AG04450 (cell line): ENCODE measurements around the gene USP17L20. TPM values are rescaled to one million over a fixed set of nuclear protein-coding genes. Genes with fewer than 3 reads are reported as not detected.
"Not testable (repeated sequence)": the region's sequence is repeated elsewhere in the genome, so short reads cannot be mapped to it uniquely, and the experiment has no call there.

Experiments used
- CTCF ChIA-PET: fragments of 300-600, 350-600 bp; formaldehyde crosslinking; extraction: SDS; loops from one replicate; lab custom pipeline; 2022; ENCODE audit warnings: antibody characterized with exemption, inconsistent platforms; lab: Charles Lee
- POLR2A ChIA-PET: fragments of 350-600 bp; formaldehyde crosslinking; extraction: SDS; loops from one replicate; lab custom pipeline; 2021; ENCODE audit warnings: antibody characterized with exemption, inconsistent platforms; lab: Yijun Ruan, JAX
- DNase-seq: peaks from one replicate; pipeline ENCODE4 v3.0.0-alpha.2; 2011; ENCODE audit warnings: low read depth, low spot score
- H3K27ac ChIP-seq: one replicate; pipeline ENCODE4 v1.5.1; 2012; ENCODE audit warnings: low read depth, low read length, control low read depth
- H3K27me3 ChIP-seq: one replicate; pipeline ENCODE4 v1.6.0; 2012; ENCODE audit warnings: low read length; ENCODE audit not compliant: control insufficient read depth, insufficient read depth
- H3K4me3 ChIP-seq: 2 replicates; pipeline ENCODE4 v1.5.1; 2011; ENCODE audit warnings: mild to moderate bottlenecking, low read depth, low read length, control low read depth
- H3K9me3 ChIP-seq: 2 replicates; pipeline ENCODE4 v1.5.1; 2012; ENCODE audit warnings: low read length; ENCODE audit not compliant: control insufficient read depth, insufficient read depth
- polyA plus RNA-seq: library from polyadenylated mRNA; depleted of rRNA; stranded (reverse); fragments of >200 nt; gene quantifications from 2 replicates; pipeline ENCODE4 v1.2.3, GENCODE V29; 2011; rRNA removed

The USP17L20 gene
- polyA plus RNA-seq, 1 experiment, result not detected

DNA sequence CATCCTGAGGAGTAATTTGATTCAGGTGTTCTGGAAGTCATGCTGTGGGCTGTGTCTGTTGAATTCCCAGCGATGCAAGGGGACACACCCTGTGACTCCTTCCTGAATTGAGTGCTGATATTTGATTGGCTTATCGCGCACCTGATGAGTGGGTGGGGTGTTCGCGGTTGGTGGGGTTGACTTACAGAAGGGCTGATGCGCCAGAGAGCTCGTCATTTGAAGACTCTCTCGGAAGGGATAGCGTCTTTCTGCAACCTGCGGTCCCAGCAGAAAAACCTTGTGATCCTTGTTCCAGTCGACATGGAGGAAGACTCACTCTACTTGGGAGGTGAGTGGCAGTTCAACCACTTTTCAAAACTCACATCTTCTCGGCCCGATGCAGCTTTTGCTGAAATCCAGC lies 4.6 kb downstream of the USP17L20 start, which contains the start of gene USP17L21:
USP17L21 (plus strand) TSS at position 301 of the 400 bp plus-strand sequence; CDS start at position 301, 0 bp downstream.
- POLR2A ChIA-PET, H3K4me3 ChIP-seq, H3K27ac ChIP-seq, H3K27me3 ChIP-seq, DNase-seq, H3K9me3 ChIP-seq, CTCF ChIA-PET: not testable (repeated sequence)

DNA sequence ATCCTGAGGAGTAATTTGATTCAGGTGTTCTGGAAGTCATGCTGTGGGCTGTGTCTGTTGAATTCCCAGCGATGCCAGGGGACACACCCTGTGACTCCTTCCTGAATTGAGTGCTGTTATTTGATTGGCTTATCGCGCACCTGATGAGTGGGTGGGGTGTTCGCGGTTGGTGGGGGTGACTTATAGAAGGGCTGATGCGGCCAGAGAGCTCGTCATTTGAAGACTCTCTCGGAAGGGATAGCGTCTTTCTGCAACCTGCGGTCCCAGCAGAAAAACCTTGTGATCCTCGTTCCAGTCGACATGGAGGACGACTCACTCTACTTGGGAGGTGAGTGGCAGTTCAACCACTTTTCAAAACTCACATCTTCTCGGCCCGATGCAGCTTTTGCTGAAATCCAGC lies 9.4 kb downstream of the USP17L20 start, which contains the start of gene USP17L22:
USP17L22 (plus strand) TSS at position 301 of the 400 bp plus-strand sequence; CDS start at position 301, 0 bp downstream.
- DNase-seq, H3K4me3 ChIP-seq, H3K27me3 ChIP-seq, POLR2A ChIA-PET, CTCF ChIA-PET, H3K9me3 ChIP-seq, H3K27ac ChIP-seq: not testable (repeated sequence)

DNA sequence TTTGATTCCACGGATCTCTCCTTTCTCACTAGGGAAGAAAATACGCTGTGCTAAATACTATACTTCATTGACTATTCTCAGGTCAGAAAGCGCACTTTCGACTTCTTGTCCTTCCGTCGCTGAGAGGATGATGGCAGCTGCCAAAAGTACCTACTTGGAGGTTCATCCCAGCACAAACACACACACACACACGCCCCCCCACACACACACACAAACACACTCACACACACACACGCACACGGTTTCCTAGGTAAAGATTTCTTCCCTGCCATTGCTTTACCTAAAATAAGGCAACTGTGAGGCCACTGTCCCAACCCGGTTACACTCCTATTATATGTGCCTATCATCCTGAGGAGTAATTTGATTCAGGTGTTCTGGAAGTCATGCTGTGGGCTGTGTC lies 13.8 kb downstream of the USP17L20 start:
- CTCF ChIA-PET, result not testable (repeated sequence)

More for the DNA sequence above, 13.8 kb downstream of the USP17L20 start:
- H3K9me3 ChIP-seq, H3K27ac ChIP-seq, POLR2A ChIA-PET, H3K27me3 ChIP-seq, H3K4me3 ChIP-seq, DNase-seq: not testable (repeated sequence)

Other genes starting within 250 kb of the USP17L20 start
- not detected in 2 replicates for gene FAM90A26, start 87.7 kb upstream of the USP17L20 start, polyA plus RNA-seq
- gene USP17L10, start 47.5 kb upstream of the USP17L20 start, polyA plus RNA-seq, result not detected in 2 replicates
- not detected in 2 replicates for gene USP17L11, start 42.7 kb upstream of the USP17L20 start, polyA plus RNA-seq
- not detected in 2 replicates for gene USP17L12, start 38.0 kb upstream of the USP17L20 start, polyA plus RNA-seq
- gene USP17L13, start 33.2 kb upstream of the USP17L20 start, polyA plus RNA-seq, result not detected in 2 replicates
- not detected in 2 replicates for gene USP17L15, start 23.7 kb upstream of the USP17L20 start, polyA plus RNA-seq
- not detected in 2 replicates for gene USP17L17, start 14.2 kb upstream of the USP17L20 start, polyA plus RNA-seq
- gene USP17L18, start 9.5 kb upstream of the USP17L20 start, polyA plus RNA-seq, result not detected in 2 replicates
- gene USP17L19, start 4.7 kb upstream of the USP17L20 start, polyA plus RNA-seq, result not detected in 2 replicates
- not detected in 2 replicates for gene USP17L21, start 4.7 kb downstream of the USP17L20 start, polyA plus RNA-seq
- gene USP17L22, start 9.5 kb downstream of the USP17L20 start, polyA plus RNA-seq, result not detected in 2 replicates
- not detected in 2 replicates for gene USP17L24, start 67.0 kb downstream of the USP17L20 start, polyA plus RNA-seq
- not detected in 2 replicates for gene USP17L25, start 71.8 kb downstream of the USP17L20 start, polyA plus RNA-seq
- gene USP17L26, start 76.5 kb downstream of the USP17L20 start, polyA plus RNA-seq, result not detected in 2 replicates
- not detected in 2 replicates for gene USP17L5, start 81.3 kb downstream of the USP17L20 start, polyA plus RNA-seq
- gene USP17L27, start 86.0 kb downstream of the USP17L20 start, polyA plus RNA-seq, result not detected in 2 replicates
- gene USP17L28, start 90.8 kb downstream of the USP17L20 start, polyA plus RNA-seq, result not detected in 2 replicates
- gene USP17L29, start 95.5 kb downstream of the USP17L20 start, polyA plus RNA-seq, result not detected in 2 replicates
- gene USP17L30, start 105.0 kb downstream of the USP17L20 start, polyA plus RNA-seq, result not detected in 2 replicates
- not detected in 2 replicates for gene DEFB131A, start 186.3 kb downstream of the USP17L20 start, polyA plus RNA-seq